T-cell (primary cell): Measurements from ENCODE around the gene RNF121. TPM values are rescaled to one million over a fixed set of nuclear protein-coding genes. Genes with fewer than 3 reads are reported as not detected.

Experiments
- ATAC-seq, 4 experiments: fragments of 200-7000 bp in 3 of 4; fragments of 150-1000 bp in 1 of 4; cut with Tn5 transposase; replicated peaks in 1 of 4; 1 replicate in 3 of 4; 2 replicates in 1 of 4; pipeline ENCODE4 v1.10.0; 2021; ENCODE audit warnings: moderate library complexity in 3 of 4, mild to moderate bottlenecking in 2 of 4, moderate number of reproducible peaks in 1 of 4
- CTCF ChIA-PET, 2 donors: fragments of 300-600 bp; sonication (Branson Sonifier 250); formaldehyde crosslinking; loops; one replicate each; lab custom pipeline; 2022; ENCODE audit warnings: antibody characterized with exemption in 2 of 2; lab: Charles Lee
- POLR2A ChIA-PET, 2 donors: fragments of 300-600 bp; sonication (Branson Sonifier 250); formaldehyde crosslinking; loops; one replicate each; lab custom pipeline; 2022; ENCODE audit warnings: antibody characterized with exemption in 2 of 2; lab: Charles Lee
- DNase-seq, 35 experiments: peaks; one replicate each; pipeline versions ENCODE4 v3.0.0 to v3.0.0-alpha.2; 2013 to 2023
- H3K27ac ChIP-seq: one replicate; pipeline ENCODE4 v1.5.1; 2013; ENCODE audit warnings: low read length
- H3K27me3 ChIP-seq, 2 experiments: replicated peaks in 1 of 2; 1 replicate in 1 of 2; 2 replicates in 1 of 2; pipeline versions ENCODE4 v1.6.1 to v1.7.0; 2013; ENCODE audit warnings: low read length in 1 of 2, mixed read lengths in 1 of 2; ENCODE audit not compliant: control insufficient read depth in 2 of 2, insufficient read depth in 2 of 2; ENCODE audit errors: extremely low read depth in 1 of 2
- H3K36me3 ChIP-seq, 2 donors: 1 replicate in 1 of 2; 2 replicates in 1 of 2; pipeline versions ENCODE4 v1.6.1 to v1.7.0; 2013; ENCODE audit warnings: low read length in 1 of 2; ENCODE audit not compliant: control insufficient read depth in 2 of 2, insufficient read depth in 1 of 2; ENCODE audit errors: extremely low read depth in 1 of 2
- H3K4me1 ChIP-seq, 2 experiments: 1 replicate in 1 of 2; 2 replicates in 1 of 2; pipeline versions ENCODE4 v1.6.1 to v1.7.0; 2013; ENCODE audit warnings: low read length in 2 of 2, mixed read lengths in 1 of 2; ENCODE audit not compliant: insufficient read depth in 2 of 2, control insufficient read depth in 1 of 2; ENCODE audit errors: extremely low read depth in 1 of 2
- H3K4me3 ChIP-seq, 2 donors: 1 replicate in 1 of 2; 2 replicates in 1 of 2; pipeline versions ENCODE4 v1.5.1 to v1.7.0; 2013; ENCODE audit warnings: mild to moderate bottlenecking in 2 of 2, low read length in 1 of 2, moderate library complexity in 1 of 2; ENCODE audit not compliant: control insufficient read depth in 1 of 2; ENCODE audit errors: extremely low read depth in 1 of 2
- H3K9me3 ChIP-seq: 2 replicates; pipeline ENCODE4 v1.7.0; 2013
- H3K27ac Mint-ChIP-seq, 2 donors: one replicate each; pipeline ENCODE4 v1.8.0; 2020 to 2021; ENCODE audit warnings: mild to moderate bottlenecking in 2 of 2, mixed read lengths in 2 of 2
- H3K27me3 Mint-ChIP-seq, 2 donors: one replicate each; pipeline ENCODE4 v1.8.0; 2021 to 2022; ENCODE audit warnings: mixed read lengths in 2 of 2
- H3K36me3 Mint-ChIP-seq: one replicate; pipeline ENCODE4 v1.8.0; 2021; ENCODE audit warnings: mixed read lengths
- H3K4me1 Mint-ChIP-seq, 3 donors: one replicate each; pipeline ENCODE4 v1.8.0; 2020 to 2022; ENCODE audit warnings: mixed read lengths in 3 of 3, mild to moderate bottlenecking in 1 of 3
- H3K4me3 Mint-ChIP-seq, 3 donors: one replicate each; pipeline ENCODE4 v1.8.0; 2020 to 2022; ENCODE audit warnings: mild to moderate bottlenecking in 3 of 3, mixed read lengths in 3 of 3, moderate library complexity in 3 of 3
- H3K9me3 Mint-ChIP-seq, 3 donors: one replicate each; pipeline ENCODE4 v1.8.0; 2020 to 2022; ENCODE audit warnings: mixed read lengths in 3 of 3
- WGBS: methylation state at CpG from one replicate; pipeline ENCODE4 v1.1.5; 2013; ENCODE audit warnings: missing lambda C conversion rate; ENCODE audit not compliant: insufficient coverage; 5-methylcytosine and 5-hydroxymethylcytosine counted together
- total RNA-seq, 35 experiments: library from RNA in 6 of 35; stranded (reverse) in 6 of 35; fragments of 120-200 nt in 1 of 35; gene quantifications; one replicate each; pipeline versions ENCODE4 v1.2.1 to v1.2.4 and lab custom pipeline; 2013 to 2026

The RNF121 gene
- total RNA-seq, 5 donors from 2014 or later (not counting 1 experiment from before 2014, with no cell fraction given): 23.9 to 29.1 (median 24.8) TPM

DNA sequence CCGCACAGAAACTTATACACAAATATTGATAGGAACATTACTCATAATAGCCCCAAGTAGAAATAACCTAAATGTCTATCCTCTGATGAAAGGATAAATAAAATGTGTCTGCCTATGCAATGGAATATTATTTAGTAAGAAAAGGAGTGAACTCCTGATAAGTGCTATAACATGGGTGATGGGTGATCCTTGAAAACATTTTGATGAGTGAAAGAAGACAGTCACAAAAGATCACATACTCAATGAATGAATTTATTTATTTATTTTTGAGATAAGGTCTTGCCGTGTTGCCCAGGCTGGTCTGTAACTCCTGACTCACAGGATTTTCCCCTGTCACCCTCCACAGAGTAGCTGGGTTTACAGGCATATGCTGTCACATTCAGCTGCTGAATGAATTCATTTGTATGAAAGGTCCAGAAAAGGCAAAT, 17.3 kb downstream of the RNF121 start:
- no peak overlapping the region for H3K27ac Mint-ChIP-seq
- no peak overlapping the region for H3K4me3 Mint-ChIP-seq
- H3K27me3 Mint-ChIP-seq: no peaks in the 10 kb centered on the region
- no peak overlapping the region for H3K4me3 ChIP-seq
- ATAC-seq: no peak
- peaks cover 0 to 2% of the 10 kb centered on the region in 2 donors for H3K36me3 ChIP-seq
- no peaks in the 10 kb centered on the region for H3K4me1 ChIP-seq
- H3K4me1 Mint-ChIP-seq: peaks cover 19 to 27% (median 21%) of the 10 kb centered on the region in 3 donors
- POLR2A ChIA-PET: no interaction called here
- no peaks in the 10 kb centered on the region for H3K27me3 ChIP-seq
- peaks cover 3% of the 10 kb centered on the region for H3K36me3 Mint-ChIP-seq
- WGBS: no CpG with 5 or more reads among the region's 2 CpGs
- H3K9me3 Mint-ChIP-seq: no peaks in the 10 kb centered on the region
- CTCF ChIA-PET: interaction anchor here in 1 of 2 donors (0.6 kb wide), 1 partner anchor 901 kb away, joined by 3 read pairs; no protein-coding TSS in a partner anchor
- DNase-seq: no peak
- no peak overlapping the region for H3K27ac ChIP-seq
- no peaks in the 10 kb centered on the region for H3K9me3 ChIP-seq

GRCh38 chr11:71947498-71947897, 18.7 kb downstream of the RNF121 start:
- no peak for ATAC-seq
- Histone ChIP-seq H3K4me1 (no peaks in the 10 kb centered on the region), H3K9me3 (no peaks in the 10 kb centered on the region), H3K27me3 (no peaks in the 10 kb centered on the region), H3K36me3 (peaks cover 0 to 2% of the 10 kb centered on the region in 2 donors), H3K4me3 (no peak overlapping the region), H3K27ac (no peak overlapping the region)
- Mint-ChIP-seq H3K27me3 (no peaks in the 10 kb centered on the region), H3K4me1 (peaks cover 19 to 25% (median 21%) of the 10 kb centered on the region in 3 donors), H3K9me3 (no peaks in the 10 kb centered on the region), H3K4me3 (no peak overlapping the region), H3K36me3 (peaks cover 3% of the 10 kb centered on the region), H3K27ac (no peak overlapping the region)
- 93% methylated on average over 3 of the region's 3 CpGs for WGBS
- no peak for DNase-seq
- ChIA-PET CTCF (no interaction called here), POLR2A (no interaction called here)

GRCh38 chr11:71948314-71949027, 19.6 kb downstream of the RNF121 start:
- Histone ChIP-seq H3K9me3 (no peaks in the 10 kb centered on the region), H3K4me3 (no peak overlapping the region), H3K4me1 (no peaks in the 10 kb centered on the region), H3K36me3 (peaks cover 0 to 2% of the 10 kb centered on the region in 2 donors), H3K27ac (no peak overlapping the region), H3K27me3 (no peaks in the 10 kb centered on the region)
- H3K4me1 Mint-ChIP-seq: peaks cover 11 to 25% (median 24%) of the 10 kb centered on the region in 3 donors
- POLR2A ChIA-PET: interaction anchor here in 1 of 2 donors (0.5 kb wide), 1 partner anchor 108 kb away, joined by 5 read pairs; no protein-coding TSS in a partner anchor
- H3K27ac Mint-ChIP-seq: no peak overlapping the region
- no peaks in the 10 kb centered on the region for H3K27me3 Mint-ChIP-seq
- DNase-seq (no peak), ATAC-seq (no peak)
- H3K36me3 Mint-ChIP-seq: peaks cover 3% of the 10 kb centered on the region
- no peaks in the 10 kb centered on the region for H3K9me3 Mint-ChIP-seq
- no peak overlapping the region for H3K4me3 Mint-ChIP-seq
- CTCF ChIA-PET: no interaction called here
- WGBS: no CpG with 5 or more reads among the region's 7 CpGs

DNA sequence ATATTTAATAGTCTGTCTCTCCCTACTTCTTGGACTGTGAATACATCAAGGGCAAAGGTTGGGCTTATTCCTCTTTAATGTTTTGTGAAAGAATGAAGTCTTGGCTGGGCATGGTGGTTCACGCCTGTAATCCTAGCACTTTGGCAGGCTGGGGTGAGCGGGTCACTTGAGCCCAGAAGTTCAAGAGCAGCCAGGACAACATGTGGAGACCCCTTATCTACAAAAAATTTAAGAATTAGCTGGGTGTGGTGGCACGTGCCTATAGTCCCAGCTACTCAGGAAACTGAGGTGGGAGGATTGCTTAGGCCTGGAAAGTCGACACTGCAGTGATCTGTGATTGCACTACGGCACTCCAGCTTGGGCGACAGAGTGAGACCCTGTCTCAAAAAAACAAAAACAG, 20.2 kb downstream of the RNF121 start:
- no peak overlapping the region for H3K4me3 ChIP-seq
- Mint-ChIP-seq H3K4me3 (no peak overlapping the region), H3K4me1 (peaks cover 6 to 26% (median 25%) of the 10 kb centered on the region in 3 donors), H3K36me3 (peaks cover 3% of the 10 kb centered on the region), H3K27ac (no peak overlapping the region), H3K27me3 (no peaks in the 10 kb centered on the region), H3K9me3 (no peaks in the 10 kb centered on the region)
- no peak overlapping the region for H3K27ac ChIP-seq
- no peak for ATAC-seq
- no peak for DNase-seq
- ChIA-PET POLR2A (interaction anchor here in 1 of 2 donors (0.5 kb wide), 1 partner anchor 108 kb away, joined by 5 read pairs; no protein-coding TSS in a partner anchor), CTCF (no interaction called here)
- WGBS: 91% methylated on average over 3 of the region's 6 CpGs
- H3K9me3 ChIP-seq: no peaks in the 10 kb centered on the region
- H3K27me3 ChIP-seq: no peaks in the 10 kb centered on the region
- peaks cover 0 to 2% of the 10 kb centered on the region in 2 donors for H3K36me3 ChIP-seq
- H3K4me1 ChIP-seq: no peaks in the 10 kb centered on the region

- Histone ChIP-seq H3K27ac (no peak overlapping the region), H3K4me3 (no peak overlapping the region), H3K36me3 (peaks cover 0 to 2% of the 10 kb centered on the region in 2 donors), H3K4me1 (no peaks in the 10 kb centered on the region), H3K9me3 (no peaks in the 10 kb centered on the region), H3K27me3 (no peaks in the 10 kb centered on the region)
- ChIA-PET POLR2A (no interaction called here), CTCF (interaction anchor here in 1 of 2 donors (0.6 kb wide), 1 partner anchor 479 kb away, joined by 3 read pairs; no protein-coding TSS in a partner anchor)
- Mint-ChIP-seq H3K4me3 (no peak overlapping the region), H3K9me3 (no peaks in the 10 kb centered on the region), H3K4me1 (peaks cover 21 to 34% (median 33%) of the 10 kb centered on the region in 3 donors), H3K36me3 (no peaks in the 10 kb centered on the region), H3K27me3 (no peaks in the 10 kb centered on the region), H3K27ac (no peak overlapping the region)
- ATAC-seq: no peak
- no peak for DNase-seq
- WGBS: no CpG with 5 or more reads among the region's 4 CpGs
These were observed 23.0 kb downstream of the RNF121 start for GRCh38 chr11:71951741-71952310.

GRCh38 chr11:71955898-71956456, 27.1 kb downstream of the RNF121 start:
- H3K27me3 Mint-ChIP-seq: no peaks in the 10 kb centered on the region
- Histone ChIP-seq H3K9me3 (no peaks in the 10 kb centered on the region), H3K27ac (no peak overlapping the region), H3K27me3 (no peaks in the 10 kb centered on the region), H3K4me1 (no peaks in the 10 kb centered on the region), H3K4me3 (no peak overlapping the region), H3K36me3 (peaks cover 0 to 12% of the 10 kb centered on the region in 2 donors)
- POLR2A ChIA-PET: no interaction called here
- DNase-seq (no peak), ATAC-seq (no peak)
- no peak overlapping the region for H3K4me3 Mint-ChIP-seq
- peaks cover 21 to 29% (median 23%) of the 10 kb centered on the region in 3 donors for H3K4me1 Mint-ChIP-seq
- H3K27ac Mint-ChIP-seq: no peak overlapping the region
- CTCF ChIA-PET: no interaction called here
- WGBS: no CpG with 5 or more reads among the region's 3 CpGs
- peaks cover 9% of the 10 kb centered on the region for H3K36me3 Mint-ChIP-seq
- no peaks in the 10 kb centered on the region for H3K9me3 Mint-ChIP-seq
